ENCODE results near the gene PRKN.

DNA sequence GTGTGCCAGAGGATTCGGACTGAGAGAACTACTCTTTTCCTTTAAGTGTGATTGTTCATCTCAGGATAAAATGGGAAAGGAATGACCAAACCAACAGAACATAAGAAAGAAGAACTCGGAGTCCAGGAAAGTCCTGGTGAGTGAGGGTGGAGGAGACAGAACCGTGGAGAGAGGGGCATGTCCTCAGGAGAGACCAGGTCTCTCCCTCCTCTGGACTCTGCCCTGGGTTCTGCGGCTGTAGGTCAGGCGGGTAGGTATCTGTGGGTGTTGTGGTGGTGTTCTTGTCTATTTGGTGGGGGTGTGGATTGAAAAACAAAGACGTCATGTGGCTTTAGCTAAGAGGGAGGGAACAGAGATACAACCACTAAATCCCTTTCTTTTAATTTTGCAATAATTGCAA, 1424.6 kb downstream of the PRKN start:
- TF ChIP-seq EP300 (IDR thresholded peaks at IDR 0.05) (no peak), CTCF (IDR thresholded peaks at IDR 0.05) (no peak), POLR2A (IDR thresholded peaks at IDR 0.05) (no peak)

Measured in tibial nerve (tissue), 4 donors.